Hematopoietic multipotent progenitor cell (in vitro differentiated cells): ENCODE results near the gene WHAMM. TPM values are rescaled to one million over a fixed set of nuclear protein-coding genes. Genes with fewer than 3 reads are reported as not detected.
"Not testable (repeated sequence)": the region's sequence is repeated elsewhere in the genome, so short reads cannot be mapped to it uniquely, and the experiment has no call there.

Experiments used
- DNase-seq, 3 donors: peaks; one replicate each; pipeline ENCODE4 v3.0.0-alpha.2; 2011 to 2015; ENCODE audit warnings: low read depth in 2 of 3, low spot score in 2 of 3
- total RNA-seq: library from RNA; depleted of rRNA; stranded (reverse); fragments of >200 nt; gene quantifications from one replicate; pipeline ENCODE4 v1.2.3, GENCODE V29; 2012

The WHAMM gene, protein sequence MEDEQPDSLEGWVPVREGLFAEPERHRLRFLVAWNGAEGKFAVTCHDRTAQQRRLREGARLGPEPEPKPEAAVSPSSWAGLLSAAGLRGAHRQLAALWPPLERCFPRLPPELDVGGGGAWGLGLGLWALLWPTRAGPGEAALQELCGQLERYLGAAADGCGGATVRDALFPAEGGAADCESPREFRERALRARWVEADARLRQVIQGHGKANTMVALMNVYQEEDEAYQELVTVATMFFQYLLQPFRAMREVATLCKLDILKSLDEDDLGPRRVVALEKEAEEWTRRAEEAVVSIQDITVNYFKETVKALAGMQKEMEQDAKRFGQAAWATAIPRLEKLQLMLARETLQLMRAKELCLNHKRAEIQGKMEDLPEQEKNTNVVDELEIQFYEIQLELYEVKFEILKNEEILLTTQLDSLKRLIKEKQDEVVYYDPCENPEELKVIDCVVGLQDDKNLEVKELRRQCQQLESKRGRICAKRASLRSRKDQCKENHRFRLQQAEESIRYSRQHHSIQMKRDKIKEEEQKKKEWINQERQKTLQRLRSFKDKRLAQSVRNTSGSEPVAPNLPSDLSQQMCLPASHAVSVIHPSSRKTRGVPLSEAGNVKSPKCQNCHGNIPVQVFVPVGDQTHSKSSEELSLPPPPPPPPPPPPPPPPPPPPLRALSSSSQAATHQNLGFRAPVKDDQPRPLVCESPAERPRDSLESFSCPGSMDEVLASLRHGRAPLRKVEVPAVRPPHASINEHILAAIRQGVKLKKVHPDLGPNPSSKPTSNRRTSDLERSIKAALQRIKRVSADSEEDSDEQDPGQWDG
- 6.7 TPM for total RNA-seq

GRCh38 chr15:82809308-82810060 is at the start of gene WHAMM:
Gene WHAMM (plus strand): TSS chr15:82809628. CDS start chr15:82809727, 99 bp downstream.
- DNase-seq = peak; percentile 78 to 98 (median 97)

GRCh38 chr15:82763361-82764116 is 45.9 kb upstream of the WHAMM start:
- no peak for DNase-seq

DNA sequence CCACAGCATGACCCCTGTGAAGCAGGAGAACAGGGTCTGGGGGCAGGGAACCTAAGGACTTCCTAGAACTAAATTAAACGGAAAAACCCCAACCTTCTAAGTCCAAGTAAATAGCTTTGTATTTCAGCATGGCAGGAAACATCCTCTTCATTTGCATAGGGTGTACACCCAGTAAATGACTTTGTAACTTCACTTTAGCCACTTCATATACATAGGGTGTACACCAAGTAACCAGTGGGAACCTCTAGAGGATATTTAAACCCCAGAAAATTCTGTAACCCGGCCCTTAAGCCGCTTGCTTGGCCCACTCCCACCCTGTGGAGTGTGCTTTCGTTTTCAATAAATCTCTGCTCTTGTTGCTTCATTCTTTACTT is 45.3 kb upstream of the WHAMM start:
- DNase-seq = no peak

- DNase-seq = no peak
Measured at GRCh38 chr15:82764740-82765139, 44.7 kb upstream of the WHAMM start.

- DNase-seq = not testable (repeated sequence)
Measured at GRCh38 chr15:82766201-82766600, 43.2 kb upstream of the WHAMM start.

- no peak for DNase-seq
Measured at GRCh38 chr15:82767163-82767829, 42.1 kb upstream of the WHAMM start.

GRCh38 chr15:82768414-82769054 is 40.9 kb upstream of the WHAMM start:
- no peak for DNase-seq

- DNase-seq = no peak
Measured at GRCh38 chr15:82771789-82772607, 37.4 kb upstream of the WHAMM start.

DNA sequence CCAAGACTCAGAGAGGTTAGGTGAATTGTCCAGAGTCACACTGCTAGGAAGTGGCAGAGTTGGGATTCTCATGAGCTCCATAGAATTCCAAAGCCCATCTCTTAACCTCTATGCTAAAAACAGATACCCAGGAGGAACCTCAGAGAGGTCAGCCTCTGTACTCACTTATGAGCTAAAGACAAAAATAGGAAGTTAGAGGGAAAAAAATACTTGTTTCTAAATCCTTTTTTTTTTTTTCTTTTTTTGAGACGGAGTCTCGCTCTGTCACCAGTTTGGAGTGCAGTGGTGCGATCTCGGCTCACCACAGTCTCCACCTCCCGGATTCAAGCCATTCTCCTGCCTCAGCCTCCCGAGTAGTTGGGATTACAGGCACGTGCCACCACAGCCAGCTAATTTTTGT is 34.9 kb upstream of the WHAMM start:
- DNase-seq = peak in 1 of 3 donors; percentile 35

DNA sequence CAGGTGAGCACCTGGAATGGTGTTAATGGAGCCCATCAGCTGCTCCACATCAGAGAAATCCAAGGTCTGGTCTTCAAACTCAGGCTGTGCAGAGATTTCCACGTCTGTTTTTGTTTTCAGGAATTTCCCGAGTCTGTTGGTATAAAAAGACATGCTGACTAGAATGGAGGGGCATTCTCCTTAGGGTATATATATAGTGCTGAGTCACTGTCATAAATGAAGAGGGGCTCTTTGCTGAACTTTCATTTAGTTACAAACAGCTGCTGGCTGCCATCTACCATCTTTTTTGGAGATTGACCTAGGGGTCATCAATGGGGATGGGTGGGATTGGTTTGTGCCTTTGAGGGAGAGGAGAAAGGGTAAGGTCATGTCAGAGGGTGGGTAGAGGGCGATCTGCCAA is 30.7 kb upstream of the WHAMM start:
- DNase-seq = no peak

GRCh38 chr15:82781349-82781748 is 28.1 kb upstream of the WHAMM start:
- no peak for DNase-seq

DNA sequence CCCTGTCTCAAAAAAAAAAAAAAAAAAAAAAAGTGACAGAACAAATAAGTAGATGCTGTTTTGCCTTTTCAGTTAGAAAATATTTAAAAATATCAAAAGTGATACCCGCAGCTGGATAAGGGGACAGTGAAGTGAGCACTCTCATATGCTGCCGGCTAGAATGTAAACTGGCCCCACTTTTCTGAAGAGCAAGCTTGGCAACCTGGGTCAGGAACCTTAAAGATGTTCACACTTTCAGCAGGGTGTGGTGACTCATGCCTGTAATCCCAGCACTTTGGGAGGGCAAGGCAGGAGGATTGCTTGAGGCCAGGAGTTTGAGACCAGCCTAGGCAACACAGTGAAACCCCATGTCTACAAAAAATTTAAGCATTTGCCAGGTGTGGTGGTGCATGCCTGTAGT is 20.9 kb upstream of the WHAMM start:
- DNase-seq = no peak

GRCh38 chr15:82789491-82789890 is 19.9 kb upstream of the WHAMM start:
- DNase-seq = no peak

GRCh38 chr15:82790321-82790720 is 19.1 kb upstream of the WHAMM start:
- DNase-seq = no peak

GRCh38 chr15:82792068-82792467 is 17.4 kb upstream of the WHAMM start:
- no peak for DNase-seq

DNA sequence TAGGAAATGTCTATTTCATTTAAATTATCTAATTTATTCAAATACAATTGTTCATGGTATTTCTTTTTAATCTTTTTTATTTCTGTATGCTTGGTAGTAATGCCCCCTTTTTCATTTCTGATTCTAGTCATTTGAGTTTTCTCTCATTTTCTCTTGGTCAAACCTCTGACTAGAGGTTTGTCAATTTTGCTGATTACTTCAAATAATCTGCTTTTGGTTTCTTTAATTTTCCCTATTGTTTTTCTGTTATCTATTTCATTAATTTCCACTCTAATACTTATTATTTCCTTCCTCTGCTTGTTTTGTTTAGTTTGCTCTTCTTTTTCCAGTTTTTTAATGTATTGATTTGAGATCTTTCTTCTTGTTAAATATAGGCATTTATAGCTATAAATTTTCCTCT is 15.7 kb upstream of the WHAMM start:
- DNase-seq = no peak

DNA sequence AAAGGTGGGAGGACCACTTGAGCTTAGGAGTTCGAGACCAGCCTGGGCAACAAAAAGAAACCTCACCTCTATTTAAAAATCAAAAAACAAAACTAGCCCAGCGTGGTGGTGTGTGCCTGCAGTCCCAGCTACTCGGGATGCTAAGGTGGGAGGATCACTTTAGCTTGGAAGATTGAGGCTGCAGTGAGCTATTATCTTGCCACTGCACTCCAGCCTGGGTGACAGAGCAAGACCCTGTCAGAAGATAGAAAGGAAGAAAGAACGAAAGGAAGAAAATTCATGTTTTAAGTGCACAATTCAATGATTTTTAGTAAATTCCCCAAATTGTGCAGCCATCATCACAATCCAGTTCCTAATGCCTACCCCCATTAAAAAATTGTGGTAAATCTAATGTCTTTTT is 11.3 kb upstream of the WHAMM start:
- DNase-seq = no peak

- no peak for DNase-seq
Measured at GRCh38 chr15:82798531-82799166, 10.8 kb upstream of the WHAMM start.
